Neural cell (in vitro differentiated cells): ENCODE measurements around the gene ACTR6. TPM values are rescaled to one million over a fixed set of nuclear protein-coding genes. Genes with fewer than 3 reads are reported as not detected.

Experiments used
- H2AFZ ChIP-seq: fragments of 200-600, 300-800 bp; sonication (generic), shearing (Covaris generic); 2 replicates; pipeline ENCODE4 v1.6.0; 2014; ENCODE audit warnings: low read depth, mild to moderate bottlenecking, antibody characterized with exemption, low read length, moderate library complexity
- H3F3A ChIP-seq: fragments of 200-600 bp; shearing (Covaris generic); 2 replicates; pipeline ENCODE4 v1.6.1; 2016; ENCODE audit warnings: mild to moderate bottlenecking, moderate library complexity, mixed read lengths, antibody characterized with exemption, low read length; ENCODE audit not compliant: insufficient read depth, poor library complexity, severe bottlenecking
- H3K27ac ChIP-seq: fragments of 200-600, 300-800 bp; sonication (generic), shearing (Covaris generic); 2 replicates; pipeline ENCODE4 v1.5.1; 2014; ENCODE audit warnings: mild to moderate bottlenecking, low read length, moderate library complexity
- H3K27me3 ChIP-seq: fragments of 300-800, 200-600 bp; sonication (generic), shearing (Covaris generic); 2 replicates; pipeline ENCODE4 v1.6.0; 2014; ENCODE audit warnings: mild to moderate bottlenecking, low read depth, low read length, moderate library complexity; ENCODE audit not compliant: insufficient read depth
- H3K36me3 ChIP-seq: fragments of 300-800, 200-600 bp; sonication (generic), shearing (Covaris generic); 2 replicates; pipeline ENCODE4 v1.5.1; 2014; ENCODE audit warnings: mild to moderate bottlenecking, antibody characterized with exemption, low read length, moderate library complexity; ENCODE audit not compliant: insufficient read depth
- H3K4me2 ChIP-seq: fragments of 300-800, 200-600 bp; sonication (generic), shearing (Covaris generic); 2 replicates; pipeline ENCODE4 v1.6.0; 2014; ENCODE audit warnings: mild to moderate bottlenecking, low read length
- H3K4me3 ChIP-seq: fragments of 300-800, 200-600 bp; sonication (generic), shearing (Covaris generic); 2 replicates; pipeline ENCODE4 v1.5.1; 2014; ENCODE audit warnings: mild to moderate bottlenecking, low read length, moderate library complexity
- H3K79me2 ChIP-seq: fragments of 200-600 bp; shearing (Covaris generic); replicated peaks from 2 replicates; pipeline ENCODE4 v1.6.0; 2014; ENCODE audit warnings: mild to moderate bottlenecking, low read length, moderate library complexity; ENCODE audit not compliant: insufficient read depth
- H3K9ac ChIP-seq: fragments of 300-800, 200-600 bp; sonication (generic), shearing (Covaris generic); 2 replicates; pipeline ENCODE4 v1.6.1; 2016; ENCODE audit warnings: mild to moderate bottlenecking, low read length, mixed read lengths
- H3K9me2 ChIP-seq: fragments of 200-600 bp; shearing (Covaris generic); 2 replicates; pipeline ENCODE4 v1.6.1; 2016; ENCODE audit warnings: mild to moderate bottlenecking, low read length, mixed read lengths; ENCODE audit not compliant: insufficient read depth
- H3K9me3 ChIP-seq: fragments of 200-600, 300-800 bp; sonication (generic), shearing (Covaris generic); 2 replicates; pipeline ENCODE4 v1.6.1; 2016; ENCODE audit warnings: mild to moderate bottlenecking, mixed run types, low read length, moderate library complexity, mixed read lengths
- H4K20me1 ChIP-seq: fragments of 200-600 bp; shearing (Covaris generic); 2 replicates; pipeline ENCODE4 v1.6.1; 2016; ENCODE audit warnings: mild to moderate bottlenecking, mixed run types; ENCODE audit not compliant: insufficient read depth
- CTCF ChIP-seq: fragments of 450-650 bp; IDR thresholded peaks from 2 replicates; pipeline ENCODE4 v1.5.1; 2014; ENCODE audit warnings: antibody characterized with exemption, mild to moderate bottlenecking, moderate library complexity; ENCODE audit not compliant: poor library complexity, severe bottlenecking
- EP300 ChIP-seq: fragments of 450-650 bp; conservative IDR thresholded peaks from 2 replicates; pipeline ENCODE4 v1.6.1; 2014; ENCODE audit warnings: antibody characterized with exemption, mild to moderate bottlenecking, moderate library complexity; ENCODE audit not compliant: poor library complexity, severe bottlenecking
- EZH2 ChIP-seq: fragments of 200-600, 300-800 bp; shearing (Covaris generic), sonication (generic); IDR thresholded peaks from 2 replicates; pipeline ENCODE4 v1.6.1; 2014; ENCODE audit warnings: antibody characterized with exemption, low read length, borderline replicate concordance, mild to moderate bottlenecking; ENCODE audit not compliant: insufficient read depth, poor library complexity, severe bottlenecking
- MXI1 ChIP-seq: fragments of 450-650 bp; conservative IDR thresholded peaks from 2 replicates; pipeline ENCODE4 v1.6.1; 2014; ENCODE audit warnings: antibody characterized with exemption, mild to moderate bottlenecking; ENCODE audit not compliant: poor library complexity, severe bottlenecking
- POLR2AphosphoS5 ChIP-seq: IDR thresholded peaks from 2 replicates; pipeline ENCODE4 v1.6.1; 2012
- RAD21 ChIP-seq: fragments of 450-650 bp; conservative IDR thresholded peaks from 2 replicates; pipeline ENCODE4 v1.6.1; 2014; ENCODE audit warnings: antibody characterized with exemption, mild to moderate bottlenecking, moderate library complexity
- REST ChIP-seq: IDR thresholded peaks from 2 replicates; pipeline ENCODE4 v1.6.1; 2012; ENCODE audit warnings: borderline replicate concordance
- SMC3 ChIP-seq: fragments of 450-650 bp; conservative IDR thresholded peaks from 2 replicates; pipeline ENCODE4 v1.6.1; 2014; ENCODE audit warnings: antibody characterized with exemption, mild to moderate bottlenecking, moderate library complexity; ENCODE audit not compliant: poor library complexity
- TAF1 ChIP-seq: IDR thresholded peaks from 2 replicates; pipeline ENCODE4 v1.6.1; 2012; ENCODE audit warnings: low read depth
- polyA plus RNA-seq: library from polyadenylated mRNA; depleted of rRNA; stranded (reverse); fragments of >200 nt; gene quantifications from 2 replicates; pipeline ENCODE4 v1.2.3, GENCODE V29; 2014

ACTR6 gene
- polyA plus RNA-seq, 1 donor from 2014 or later = 128 TPM

- TF ChIP-seq SMC3 (no peak), EP300 (no peak), REST (no peak), EZH2 (no peak), TAF1 (no peak), MXI1 (no peak), RAD21 (no peak), CTCF (no peak), POLR2AphosphoS5 (no peak)
- Histone ChIP-seq H3K27me3 (no peaks in the 10 kb centered on the region), H4K20me1 (no peaks in the 10 kb centered on the region)
Measured at GRCh38 chr12:100184549-100185145, 16.0 kb upstream of the ACTR6 start.

GRCh38 chr12:100185361-100185894, 15.2 kb upstream of the ACTR6 start:
- no peak overlapping the region for H3K9ac ChIP-seq
- H3K27me3 ChIP-seq = no peaks in the 10 kb centered on the region
- H3K79me2 ChIP-seq = no peaks in the 10 kb centered on the region
- no peaks in the 10 kb centered on the region for H3K36me3 ChIP-seq
- no peak for TF ChIP-seq EP300
- no peak for TF ChIP-seq POLR2AphosphoS5
- no peak for TF ChIP-seq TAF1
- TF ChIP-seq REST = no peak
- no peak for TF ChIP-seq CTCF
- no peak overlapping the region for H2AFZ ChIP-seq
- no peak overlapping the region for H3K4me2 ChIP-seq
- H3K9me3 ChIP-seq = no peaks in the 10 kb centered on the region
- H3K27ac ChIP-seq = no peak overlapping the region
- H3K9me2 ChIP-seq = no peaks in the 10 kb centered on the region
- H3F3A ChIP-seq = no peaks in the 10 kb centered on the region
- H3K4me3 ChIP-seq = no peak overlapping the region
- H4K20me1 ChIP-seq = no peaks in the 10 kb centered on the region

More at GRCh38 chr12:100184549-100185145, 16.0 kb upstream of the ACTR6 start:
- no peak overlapping the region for H3K4me2 ChIP-seq
- H3K9ac ChIP-seq = no peak overlapping the region
- no peaks in the 10 kb centered on the region for H3K9me2 ChIP-seq
- no peaks in the 10 kb centered on the region for H3F3A ChIP-seq
- H3K27ac ChIP-seq = no peak overlapping the region
- H2AFZ ChIP-seq = no peak overlapping the region
- H3K9me3 ChIP-seq = no peaks in the 10 kb centered on the region
- no peaks in the 10 kb centered on the region for H3K36me3 ChIP-seq
- no peaks in the 10 kb centered on the region for H3K79me2 ChIP-seq
- no peak overlapping the region for H3K4me3 ChIP-seq
